ENCODE measurements around the gene PTH1R.

GRCh38 chr3:46852839-46853355 is 24.6 kb upstream of the PTH1R start:
- TF ChIP-seq EZH2 (IDR thresholded peaks at IDR 0.05; ENCODE audit: borderline replicate concordance, low read depth, low read length, severe bottlenecking) (no peak), CTCF (IDR thresholded peaks at IDR 0.05; ENCODE audit: borderline replicate concordance, extremely low read depth, low read length, poor library complexity, severe bottlenecking) (no peak)
